Panc1 (cell line): Measurements from ENCODE around the gene TSHZ1.

Experiments
- CTCF ChIP-seq: fragments of 450-650 bp; IDR thresholded peaks from 2 replicates; pipeline ENCODE4 v1.5.1; 2017; ENCODE audit warnings: mild to moderate bottlenecking
- REST ChIP-seq, 2 experiments: IDR thresholded peaks; 2 replicates each; pipeline ENCODE4 v1.6.1; 2011 to 2012; ENCODE audit warnings: low read depth in 2 of 2, control low read depth in 1 of 2, low read length in 1 of 2, mild to moderate bottlenecking in 1 of 2, moderate library complexity in 1 of 2; ENCODE audit not compliant: insufficient read depth in 1 of 2

- TF ChIP-seq CTCF, result no peak
- no peak for TF ChIP-seq REST (IDR thresholded peaks at IDR 0.05; ENCODE audit: insufficient read depth in 1 of 2, low read depth in 2 of 2, low read length in 1 of 2)
Measured at GRCh38 chr18:75222407-75222806, 11.8 kb downstream of the TSHZ1 start.
